Endometrium (tissue), 2 donors: ENCODE data around the gene NPHS2.
A peak's percentile ranks its signal among the peaks of the same experiment; 100 is the strongest.

Experiments used
- FAIRE-seq: peaks from 2 replicates; lab custom pipeline; 2012; peaks lifted over from hg19 to GRCh38; lab: Jason Lieb, UNC
- donor health status: control.
- donor health status: control.

NPHS2 gene

DNA sequence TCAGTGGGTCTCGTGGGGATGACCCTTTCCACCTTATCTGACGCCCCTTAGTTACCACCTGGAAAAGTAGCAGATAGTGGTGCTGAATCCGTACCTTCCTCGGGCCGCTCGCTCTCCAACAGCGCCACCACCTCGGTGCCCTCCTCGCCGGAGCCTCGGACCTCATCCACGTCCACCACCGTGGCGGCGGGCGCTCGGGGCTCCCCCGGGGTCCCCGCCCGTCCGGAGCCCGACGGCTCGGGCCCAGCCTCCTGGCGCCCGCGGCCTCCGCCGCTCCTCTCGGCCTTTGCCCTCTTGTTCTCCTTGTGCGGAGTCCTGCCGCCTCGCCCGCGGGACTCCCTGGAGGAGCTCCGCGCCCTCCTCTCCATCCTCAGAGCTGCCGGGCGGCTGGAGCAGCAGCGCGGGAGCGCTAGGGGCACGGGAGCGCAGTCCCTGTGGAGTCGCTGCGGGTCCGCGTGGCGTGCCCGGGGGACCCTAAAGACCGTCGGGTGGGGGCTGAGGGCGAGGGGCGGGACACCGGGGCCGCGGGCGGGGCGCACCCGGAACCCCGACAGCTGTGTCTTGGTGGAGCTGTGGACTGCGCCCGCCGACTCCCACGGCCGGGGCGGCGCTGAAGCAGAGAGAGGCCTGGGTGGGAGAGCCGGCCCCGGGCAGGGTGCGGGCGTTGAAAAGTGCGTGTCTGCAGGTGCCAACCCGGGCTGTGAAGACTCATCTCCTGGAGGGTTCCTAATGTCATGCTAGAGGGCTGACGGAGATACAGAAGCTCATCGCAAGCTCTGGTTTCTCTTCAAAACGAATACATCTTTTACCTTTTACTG lies at the start of gene NPHS2:
TSS of gene NPHS2 (minus strand) at position 452 of the 818 bp plus-strand sequence. CDS start at position 368, 84 bp downstream.
- no peak for FAIRE-seq

DNA sequence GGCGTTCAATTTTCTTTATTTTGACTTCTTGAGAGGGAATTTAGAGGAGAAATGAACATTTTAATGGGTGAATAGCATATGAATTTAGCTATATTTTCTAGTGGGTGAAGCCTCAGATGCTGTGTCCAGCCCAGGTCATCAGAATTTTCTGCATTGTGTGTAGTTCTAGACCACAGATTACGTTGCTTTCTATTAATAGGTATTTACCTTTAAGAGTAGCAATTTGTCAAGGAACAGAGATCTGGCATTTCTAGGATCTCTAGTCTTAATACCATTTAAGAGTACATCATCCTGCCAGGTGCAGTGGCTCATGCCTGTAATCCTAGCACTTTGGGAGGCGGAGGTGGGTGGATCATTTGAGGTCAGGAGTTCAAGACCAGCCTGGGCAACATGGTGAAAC lies 36.6 kb upstream of the NPHS2 start:
- no peak for FAIRE-seq

GRCh38 chr1:179601093-179601492 lies 25.3 kb upstream of the NPHS2 start:
- no peak for FAIRE-seq

DNA sequence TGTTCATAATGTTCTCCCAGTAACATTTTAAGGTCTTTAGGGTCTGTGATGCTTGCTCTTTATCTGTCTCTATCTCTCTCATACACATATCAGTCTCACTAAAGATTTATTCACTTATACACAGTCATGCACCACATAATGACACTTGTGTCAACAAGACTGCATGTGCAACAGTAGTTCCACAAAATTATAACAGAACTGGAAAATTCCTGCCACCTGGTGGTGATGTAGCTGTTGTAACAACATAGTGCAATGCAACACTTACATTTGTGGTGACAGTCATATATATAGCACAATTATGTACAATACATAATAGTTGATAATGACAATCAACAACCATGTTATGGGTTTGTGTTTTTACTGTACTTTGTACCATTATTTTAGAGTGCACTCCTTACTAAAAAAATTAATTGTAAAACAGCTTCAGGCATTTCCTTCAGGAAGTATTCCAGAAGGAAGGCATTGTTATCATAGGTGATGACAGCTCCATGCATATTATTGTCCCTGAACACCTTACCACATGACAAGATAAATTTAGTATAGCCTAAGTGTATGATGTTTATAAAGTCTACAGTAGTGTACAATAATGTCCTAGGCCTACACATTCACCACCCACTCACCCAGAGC lies 24.0 kb upstream of the NPHS2 start:
- FAIRE-seq, result peak; percentile 8

DNA sequence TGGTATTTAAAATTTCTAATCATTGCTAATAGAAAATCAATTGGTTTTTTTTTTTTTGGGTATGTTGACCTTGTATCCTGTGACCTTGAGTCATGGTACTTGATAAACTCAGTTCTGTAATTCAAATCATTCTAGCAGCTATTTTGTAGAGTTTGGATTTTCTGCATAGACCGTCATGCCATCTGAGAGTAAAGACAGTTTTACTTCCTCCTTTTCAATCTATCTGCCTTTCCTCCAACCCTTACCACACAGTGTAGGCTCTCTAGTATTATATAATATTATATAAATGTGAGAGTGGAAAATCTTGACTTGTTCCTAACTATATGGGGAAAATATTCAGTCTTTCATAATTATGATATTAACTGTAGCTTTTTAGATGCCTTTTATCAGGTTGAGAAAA lies 22.9 kb upstream of the NPHS2 start:
- no peak for FAIRE-seq

- no peak for FAIRE-seq
Observed at GRCh38 chr1:179591592-179592580, 16.1 kb upstream of the NPHS2 start, which contains the start of gene TDRD5. Gene TDRD5 (plus strand): TSS chr1:179591832. CDS start chr1:179592616, 784 bp downstream.

- no peak for FAIRE-seq
Observed at GRCh38 chr1:179591253-179591591, 15.5 kb upstream of the NPHS2 start.

DNA sequence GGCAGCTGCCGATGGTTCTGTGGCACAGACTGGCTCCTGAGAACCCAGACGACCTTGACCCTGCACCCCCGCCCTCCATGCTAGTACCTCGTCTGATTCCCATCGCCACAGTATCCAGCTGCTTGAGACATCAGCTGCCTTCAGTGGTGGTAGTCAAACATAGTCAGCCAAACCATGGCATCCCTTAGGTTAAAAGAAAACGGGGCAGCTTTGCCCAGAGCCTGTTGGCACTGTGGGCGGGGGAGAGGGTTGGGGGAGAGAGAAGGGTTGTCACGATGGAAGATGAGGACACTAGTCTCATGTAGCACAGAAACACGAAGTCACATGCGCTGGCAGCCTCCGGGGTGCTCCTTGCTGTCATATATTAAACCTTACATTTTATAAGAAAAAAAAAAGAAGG lies 14.9 kb upstream of the NPHS2 start:
- FAIRE-seq, result no peak

DNA sequence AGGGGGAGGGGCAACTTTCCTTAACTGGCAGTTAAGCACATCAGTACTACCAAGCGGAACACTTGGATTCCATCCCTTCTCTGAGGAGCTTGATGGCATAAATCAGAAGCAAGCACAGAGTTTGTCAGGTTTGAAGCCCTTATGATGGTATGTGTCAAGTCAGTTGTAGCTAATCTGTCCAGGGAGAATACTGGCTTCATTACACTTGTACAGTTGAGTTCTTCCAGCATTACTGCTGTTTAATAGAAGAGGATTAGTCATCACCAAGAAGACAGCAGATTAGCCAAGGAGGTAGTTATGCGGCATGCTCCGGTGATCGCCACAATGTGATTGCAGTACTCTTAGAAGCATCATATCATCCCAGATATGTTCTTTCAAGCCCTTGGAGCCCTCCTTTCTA lies 13.8 kb upstream of the NPHS2 start:
- FAIRE-seq, result no peak

- no peak for FAIRE-seq
Observed at GRCh38 chr1:179588425-179589024, 12.8 kb upstream of the NPHS2 start.

- no peak for FAIRE-seq
Observed at GRCh38 chr1:179587336-179587735, 11.6 kb upstream of the NPHS2 start.

DNA sequence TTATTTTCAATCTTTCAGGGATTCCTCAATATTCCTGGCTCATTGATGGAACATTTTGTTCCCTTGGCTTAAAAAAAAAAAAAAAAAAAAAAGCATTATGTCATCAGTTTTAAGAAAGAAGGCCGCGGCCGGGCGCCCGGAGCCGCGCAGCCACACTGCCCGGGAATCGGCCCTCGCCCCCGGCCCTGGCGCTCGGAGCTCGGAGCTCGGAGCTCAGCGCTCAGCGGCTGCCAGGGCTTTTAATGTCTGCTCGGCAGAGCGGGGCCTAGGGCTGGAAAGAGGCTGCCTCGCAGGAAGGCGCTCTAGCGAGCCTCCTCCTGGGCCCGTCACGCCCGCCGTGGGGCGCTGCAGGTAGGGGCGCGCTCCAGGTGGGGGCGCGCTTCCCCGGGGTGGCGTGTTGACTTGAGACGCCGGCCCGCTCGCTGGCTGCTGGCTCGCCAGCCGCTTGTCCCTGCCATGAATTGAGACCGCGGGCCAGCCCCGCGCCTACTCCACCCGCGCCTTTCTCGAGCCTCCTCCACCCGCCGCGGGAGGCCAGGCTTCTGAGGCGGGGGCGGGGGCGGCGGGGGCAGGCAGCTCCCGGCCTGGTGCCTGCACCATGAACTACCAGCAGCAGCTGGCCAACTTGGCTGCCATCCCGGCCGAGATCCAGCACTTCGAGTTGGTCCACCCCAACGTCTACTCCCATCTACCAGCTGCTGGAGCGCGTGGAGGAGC lies 10.5 kb upstream of the NPHS2 start:
- no peak for FAIRE-seq

- no peak for FAIRE-seq
Observed at GRCh38 chr1:179583771-179584320, 8.1 kb upstream of the NPHS2 start.

- no peak for FAIRE-seq
Observed at GRCh38 chr1:179576509-179576908, 761 bp upstream of the NPHS2 start.

DNA sequence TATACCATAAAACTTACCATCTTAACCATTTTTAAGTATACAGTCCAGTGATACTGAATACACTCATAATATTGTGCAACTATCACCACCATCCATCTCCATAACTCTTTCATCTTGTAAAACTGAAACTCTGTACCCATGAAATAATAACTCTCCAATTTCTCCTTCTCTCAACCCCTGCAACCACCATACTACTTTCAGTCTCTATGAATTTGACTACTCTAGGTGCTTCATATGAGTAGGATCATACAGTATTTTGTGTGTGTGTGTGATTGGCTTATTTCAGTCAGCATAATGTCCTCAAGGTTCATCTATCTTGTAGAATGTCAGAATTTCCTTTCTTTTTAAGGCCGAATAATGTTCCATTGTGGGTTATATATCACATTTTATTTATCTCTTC lies 17.7 kb downstream of the NPHS2 start:
- FAIRE-seq, result no peak

DNA sequence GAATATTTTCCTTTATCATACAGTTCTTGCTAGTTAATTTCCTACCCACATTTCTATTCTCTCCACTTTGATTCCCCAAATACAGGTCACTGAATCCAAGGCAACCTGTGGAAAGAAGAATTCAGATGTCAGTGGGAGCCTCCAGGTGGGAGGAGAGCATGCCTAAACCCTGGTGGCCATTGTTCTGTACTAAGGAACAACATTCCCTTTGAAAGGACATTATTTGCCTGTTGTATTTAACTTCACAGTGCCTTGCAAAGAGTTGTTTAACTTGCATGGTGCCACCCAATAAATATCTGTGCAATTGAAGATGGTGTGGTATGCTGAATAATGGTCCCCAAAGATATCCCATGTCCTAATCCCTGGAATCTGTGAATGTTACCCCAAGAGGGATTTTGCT lies 21.3 kb downstream of the NPHS2 start:
- no peak for FAIRE-seq

GRCh38 chr1:179550746-179551682 lies 24.7 kb downstream of the NPHS2 start:
- no peak for FAIRE-seq

DNA sequence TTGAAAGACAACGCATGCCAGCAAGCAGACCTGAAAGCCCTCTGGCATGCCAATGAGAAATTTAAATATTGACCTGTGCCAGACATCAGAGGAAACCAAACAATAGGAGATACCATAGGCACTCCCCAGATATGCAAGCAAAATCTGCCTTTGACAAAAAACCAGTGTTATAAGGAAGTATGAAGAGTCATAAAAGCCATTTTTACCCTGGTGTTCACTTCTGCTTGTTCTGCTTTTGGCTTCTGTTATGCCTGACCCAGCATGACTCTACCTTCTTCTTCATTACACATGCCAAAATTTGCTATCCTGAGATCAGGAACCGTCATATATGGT lies 26.4 kb downstream of the NPHS2 start:
- FAIRE-seq, result no peak

- FAIRE-seq, result no peak
Observed at GRCh38 chr1:179548666-179549367, 26.9 kb downstream of the NPHS2 start.
